OCI-LY7 (cell line): ENCODE data around the gene RALBP1.

Experiments used
- CTCF ChIP-seq: fragments of 200-600 bp; sonication (generic); conservative IDR thresholded peaks from 2 replicates; pipeline ENCODE4 v1.5.1; 2014; ENCODE audit warnings: mild to moderate bottlenecking, antibody characterized with exemption, low read length, moderate library complexity, mixed read lengths
- EZH2phosphoT487 ChIP-seq: fragments of 200-600 bp; sonication (generic); IDR thresholded peaks from 2 replicates; pipeline ENCODE4 v1.6.1; 2018; ENCODE audit warnings: low read depth, borderline replicate concordance, mild to moderate bottlenecking, mixed run types, antibody characterized with exemption, low read length, moderate library complexity, mixed read lengths

- no peak for TF ChIP-seq CTCF
- no peak for TF ChIP-seq EZH2phosphoT487
Measured at GRCh38 chr18:9565407-9565806, 90.1 kb downstream of the RALBP1 start.
